Measurements from ENCODE around the gene OR10Z1.
A peak's percentile ranks its signal among the peaks of the same experiment; 100 is the strongest.

The OR10Z1 gene, protein sequence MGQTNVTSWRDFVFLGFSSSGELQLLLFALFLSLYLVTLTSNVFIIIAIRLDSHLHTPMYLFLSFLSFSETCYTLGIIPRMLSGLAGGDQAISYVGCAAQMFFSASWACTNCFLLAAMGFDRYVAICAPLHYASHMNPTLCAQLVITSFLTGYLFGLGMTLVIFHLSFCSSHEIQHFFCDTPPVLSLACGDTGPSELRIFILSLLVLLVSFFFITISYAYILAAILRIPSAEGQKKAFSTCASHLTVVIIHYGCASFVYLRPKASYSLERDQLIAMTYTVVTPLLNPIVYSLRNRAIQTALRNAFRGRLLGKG

GRCh38 chr1:158604968-158605367 lies at the start of gene OR10Z1:
TSS of gene OR10Z1 (plus strand) at chr1:158605268. CDS start at chr1:158606439, 1,171 bp downstream.
- DNase-seq: no peak

- no peak for DNase-seq
Measured at GRCh38 chr1:158559696-158560095, 45.4 kb upstream of the OR10Z1 start.

- DNase-seq: no peak
Measured at GRCh38 chr1:158563853-158564252, 41.2 kb upstream of the OR10Z1 start.

GRCh38 chr1:158564608-158565007 lies 40.5 kb upstream of the OR10Z1 start:
- no peak for DNase-seq

GRCh38 chr1:158570480-158570879 lies 34.6 kb upstream of the OR10Z1 start, which contains the start of gene OR6P1:
TSS of gene OR6P1 (minus strand) at chr1:158570580. CDS start at chr1:158563604, 6,976 bp downstream.
- no peak for DNase-seq

DNA sequence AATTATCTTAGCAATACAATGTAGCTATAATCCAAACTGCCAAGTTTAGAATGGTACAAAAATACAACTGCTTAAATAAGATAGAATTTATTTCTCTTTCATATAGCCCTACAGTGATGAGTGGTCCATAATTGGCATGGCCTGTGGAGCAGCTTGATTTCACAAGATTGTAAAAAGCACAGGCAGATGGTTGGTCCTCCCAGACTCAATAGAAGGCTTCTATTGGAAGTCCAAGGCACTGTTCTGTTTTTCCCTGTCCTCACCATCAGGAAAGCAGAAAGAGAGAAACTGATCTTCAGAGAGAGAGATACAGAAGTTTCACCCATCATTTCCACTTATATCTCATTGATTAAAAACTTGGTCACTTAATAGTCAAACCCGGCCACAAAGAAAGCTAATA lies 32.8 kb upstream of the OR10Z1 start:
- no peak for DNase-seq

DNA sequence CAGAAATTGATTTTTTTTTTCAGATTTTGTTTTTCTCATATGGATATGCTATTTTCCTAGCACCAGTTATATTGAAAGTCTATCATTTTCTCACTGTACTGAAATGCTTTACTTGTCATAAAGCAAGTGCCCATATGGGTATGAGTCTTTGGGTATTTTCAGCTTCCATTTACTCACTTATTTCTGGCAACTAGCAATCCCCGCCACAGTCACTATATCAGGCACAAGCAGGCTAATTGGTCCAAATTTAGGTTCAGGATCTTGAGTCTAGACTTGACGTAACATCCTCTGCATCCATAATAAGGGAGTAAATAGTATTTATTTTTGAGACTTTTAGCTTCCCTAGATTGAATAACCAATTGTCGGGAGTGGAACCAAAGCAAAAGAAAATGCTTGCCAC lies 27.5 kb upstream of the OR10Z1 start:
- no peak for DNase-seq

GRCh38 chr1:158579733-158580132 lies 25.3 kb upstream of the OR10Z1 start, which contains the start of gene OR10X1:
TSS of gene OR10X1 (minus strand) at chr1:158579899. CDS start at chr1:158579899, 0 bp downstream.
- no peak for DNase-seq

GRCh38 chr1:158583962-158584361 lies 21.1 kb upstream of the OR10Z1 start:
- DNase-seq: no peak

GRCh38 chr1:158586942-158587341 lies 18.1 kb upstream of the OR10Z1 start:
- no peak for DNase-seq

- DNase-seq: no peak
Measured at GRCh38 chr1:158600735-158601134, 4.3 kb upstream of the OR10Z1 start.

GRCh38 chr1:158607296-158607695 lies 2.2 kb downstream of the OR10Z1 start:
- no peak for DNase-seq

DNA sequence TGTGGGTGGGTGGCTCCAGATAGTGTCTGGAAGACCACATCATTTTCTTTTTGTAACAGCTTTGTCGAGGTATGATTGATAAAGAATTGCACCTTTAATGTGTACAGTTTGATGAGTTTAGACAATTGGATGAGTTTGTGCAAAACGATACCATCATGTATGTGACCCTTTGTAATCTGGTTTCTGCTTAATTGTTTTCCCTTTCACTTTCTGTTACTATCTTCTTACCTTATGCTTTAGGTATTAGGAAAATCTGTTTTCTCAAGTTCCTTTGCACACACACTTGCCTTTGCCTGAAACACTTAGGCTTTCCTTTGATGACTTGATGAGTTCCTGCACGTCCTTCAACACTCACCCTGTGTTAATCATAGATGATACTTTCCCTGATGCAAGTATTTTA lies 6.8 kb downstream of the OR10Z1 start:
- no peak for DNase-seq

GRCh38 chr1:158613764-158614163 lies 8.7 kb downstream of the OR10Z1 start:
- DNase-seq: no peak

DNA sequence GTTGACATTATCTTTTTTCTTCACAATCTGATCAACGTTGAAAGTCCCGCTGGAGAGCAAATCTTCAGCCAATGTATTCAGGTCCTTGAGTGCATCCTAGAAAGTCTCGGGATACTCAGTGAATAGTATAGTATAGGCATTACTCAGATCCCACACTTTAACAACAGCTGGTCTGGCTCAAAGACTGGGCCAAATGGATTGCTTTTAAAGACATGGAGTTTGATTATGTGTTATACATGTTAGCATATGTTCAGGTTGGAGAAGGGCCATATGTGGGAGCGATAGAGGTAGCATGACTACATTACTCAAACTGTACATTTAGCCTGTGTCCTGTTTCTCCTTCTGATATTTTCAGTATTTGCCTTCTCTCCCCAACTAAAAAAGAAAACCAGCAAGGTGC lies 33.1 kb downstream of the OR10Z1 start:
- DNase-seq: no peak

GRCh38 chr1:158638904-158639303 lies 33.8 kb downstream of the OR10Z1 start:
- DNase-seq: no peak

DNA sequence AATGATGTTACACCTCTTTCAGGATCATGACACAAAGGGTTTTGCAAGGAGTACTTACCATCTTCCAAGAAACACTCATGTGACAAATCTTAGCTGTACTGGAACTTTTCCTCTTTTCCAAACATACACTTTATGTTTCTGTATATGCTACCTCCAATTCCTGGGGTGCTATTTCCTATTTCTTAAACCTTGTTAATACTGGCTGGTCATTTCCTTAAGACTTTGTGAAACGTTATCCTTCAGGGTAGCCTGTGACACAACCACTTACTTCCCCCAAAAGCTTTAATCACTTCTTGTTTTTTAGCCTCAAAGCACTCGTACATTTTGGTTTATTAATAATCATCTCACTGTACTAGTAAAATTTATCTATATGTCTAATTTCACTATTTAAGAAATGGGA lies 39.4 kb downstream of the OR10Z1 start:
- no peak for DNase-seq

DNA sequence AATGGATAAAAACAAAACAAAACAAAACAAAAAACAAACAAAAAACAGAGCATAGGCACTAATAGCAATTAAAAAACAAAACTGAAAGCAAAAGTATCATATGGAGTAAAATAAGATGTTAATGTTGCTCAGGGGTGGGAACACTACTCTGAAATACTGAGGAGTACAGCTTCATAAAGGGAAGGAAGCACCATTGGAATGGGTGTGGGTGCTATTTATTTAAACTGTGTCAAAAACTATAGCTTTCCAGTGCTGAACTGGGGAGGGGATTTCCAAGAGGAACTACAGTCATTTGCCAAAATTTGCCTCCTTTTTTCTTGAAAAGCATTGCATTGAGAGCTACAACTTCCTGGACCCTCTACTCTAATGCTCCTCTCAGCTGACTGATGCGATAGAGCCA lies 41.4 kb downstream of the OR10Z1 start:
- DNase-seq: no peak

DNA sequence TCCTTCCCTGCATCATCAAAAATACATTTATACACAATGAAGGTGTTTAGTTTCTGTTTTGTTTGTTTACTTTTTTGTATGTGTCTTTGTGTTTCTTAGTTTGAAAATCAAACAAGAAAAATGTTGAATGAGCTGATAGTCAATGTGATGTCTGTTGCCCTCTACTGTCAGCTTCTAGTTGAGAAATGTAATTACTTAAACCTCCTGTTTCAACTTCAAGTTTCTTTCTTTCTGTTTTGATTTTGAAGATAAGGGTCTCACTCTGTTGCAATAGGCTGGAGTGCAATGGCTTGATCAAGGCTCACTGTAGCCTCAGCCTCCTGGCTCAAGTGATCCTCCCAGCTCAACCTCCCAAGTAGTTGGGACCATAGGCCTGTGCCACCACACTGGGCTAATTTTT lies 44.0 kb downstream of the OR10Z1 start:
- no peak for DNase-seq

DNA sequence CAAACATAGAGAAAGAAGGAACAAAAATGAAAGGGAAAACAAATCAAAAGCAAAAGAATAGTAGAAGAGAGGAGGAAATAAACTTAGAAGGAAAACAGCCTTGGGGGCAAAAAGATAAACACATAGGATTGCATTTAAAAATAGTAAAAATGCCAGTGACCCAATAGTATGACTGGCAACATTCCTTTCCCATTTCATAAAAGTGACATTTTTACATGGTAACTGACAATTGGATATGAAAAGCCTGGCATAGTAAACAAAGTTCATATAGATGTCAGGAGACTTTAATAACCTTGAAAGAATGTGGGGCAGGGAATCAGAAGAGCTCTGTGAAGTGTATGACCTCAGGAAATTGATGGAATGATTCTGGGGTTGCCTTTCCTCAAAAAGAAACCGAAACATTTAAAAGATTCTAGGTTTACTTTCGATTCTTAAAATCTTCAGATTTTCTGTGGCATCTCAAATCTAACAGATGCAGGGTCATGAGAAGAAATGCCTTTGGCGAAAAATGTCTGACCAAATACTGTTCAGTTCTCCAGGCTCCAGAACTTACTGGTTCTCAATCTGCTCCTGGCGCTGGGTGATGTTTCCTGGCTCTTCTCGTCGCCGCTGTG lies 47.8 kb downstream of the OR10Z1 start:
- DNase-seq: no peak

GRCh38 chr1:158654086-158654485 lies 49.0 kb downstream of the OR10Z1 start:
- DNase-seq: no peak

DNA sequence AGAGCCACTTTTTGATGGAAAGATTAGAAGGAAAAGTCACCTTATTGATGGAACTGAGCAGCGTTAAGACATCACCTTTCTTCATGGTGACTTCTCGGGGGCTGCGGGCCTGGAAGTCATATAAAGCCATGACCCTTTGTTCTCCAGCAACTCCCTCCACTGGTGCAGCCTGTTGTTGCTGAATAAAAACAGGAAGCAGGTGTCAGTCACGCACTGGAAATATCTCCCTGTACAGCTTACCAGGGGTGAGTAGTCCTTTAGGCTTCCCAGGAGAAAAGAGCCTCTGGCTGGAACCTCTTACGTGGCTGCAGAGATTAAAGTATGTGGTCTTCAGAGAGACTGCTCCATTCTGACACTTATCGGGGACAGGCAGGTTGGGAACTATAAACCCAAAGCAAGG lies 49.5 kb downstream of the OR10Z1 start:
- peak; percentile 42 for DNase-seq
